Muscle layer of colon (tissue), 2 donors: Measurements from ENCODE around the gene LKAAEAR1.

Experiments used
- H3K27ac ChIP-seq: one replicate; pipeline ENCODE4 v1.7.0; 2013; ENCODE audit warnings: low read depth, mild to moderate bottlenecking, low read length, moderate library complexity
- H3K27me3 ChIP-seq, 2 donors: one replicate each; pipeline ENCODE4 v1.7.0; 2013; ENCODE audit warnings: low read length in 2 of 2, mild to moderate bottlenecking in 2 of 2; ENCODE audit not compliant: insufficient read depth in 2 of 2, control insufficient read depth in 1 of 2
- H3K36me3 ChIP-seq: one replicate; pipeline ENCODE4 v1.7.0; 2013; ENCODE audit warnings: mild to moderate bottlenecking, low read length; ENCODE audit not compliant: insufficient read depth
- H3K4me1 ChIP-seq: one replicate; pipeline ENCODE4 v1.7.0; 2013; ENCODE audit warnings: mild to moderate bottlenecking, low read length; ENCODE audit not compliant: insufficient read depth
- H3K4me3 ChIP-seq, 2 donors: one replicate each; pipeline ENCODE4 v1.7.0; 2013; ENCODE audit warnings: low read length in 2 of 2, low read depth in 1 of 2, mild to moderate bottlenecking in 1 of 2, moderate library complexity in 1 of 2
- H3K9ac ChIP-seq: one replicate; pipeline ENCODE4 v1.7.0; 2013; ENCODE audit warnings: low read length
- H3K9me3 ChIP-seq: one replicate; pipeline ENCODE4 v1.7.0; 2013; ENCODE audit warnings: mild to moderate bottlenecking, low read length
- donor health status: abdominal sarcoma.
- donor health status: Adenocarcinoma of cecum.

LKAAEAR1 gene

DNA sequence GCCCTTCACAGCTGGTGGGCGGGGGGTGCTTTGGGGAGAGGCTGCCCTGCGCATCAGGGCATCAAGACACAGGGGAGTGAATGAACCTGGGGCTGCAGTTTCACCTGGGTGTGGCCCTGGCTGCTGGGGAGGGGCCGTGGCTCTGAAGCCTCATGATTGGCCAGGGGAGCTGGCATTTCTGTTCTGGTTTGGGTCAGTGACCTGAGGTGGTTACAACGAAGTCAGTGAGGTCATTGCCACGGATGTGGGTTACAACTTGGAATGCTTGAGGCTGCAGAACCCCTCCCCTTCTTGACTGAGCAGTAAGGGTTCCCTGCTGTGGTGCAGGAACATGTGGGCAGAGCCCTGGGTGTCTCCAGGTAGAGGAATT lies 18.2 kb downstream of the LKAAEAR1 start:
- Histone ChIP-seq H3K27me3 (no peaks in the 10 kb centered on the region), H3K4me1 (peaks cover 18% of the 10 kb centered on the region), H3K9me3 (no peaks in the 10 kb centered on the region), H3K36me3 (peaks cover 5% of the 10 kb centered on the region), H3K4me3 (no peak overlapping the region), H3K9ac (no peak overlapping the region), H3K27ac (no peak overlapping the region)

DNA sequence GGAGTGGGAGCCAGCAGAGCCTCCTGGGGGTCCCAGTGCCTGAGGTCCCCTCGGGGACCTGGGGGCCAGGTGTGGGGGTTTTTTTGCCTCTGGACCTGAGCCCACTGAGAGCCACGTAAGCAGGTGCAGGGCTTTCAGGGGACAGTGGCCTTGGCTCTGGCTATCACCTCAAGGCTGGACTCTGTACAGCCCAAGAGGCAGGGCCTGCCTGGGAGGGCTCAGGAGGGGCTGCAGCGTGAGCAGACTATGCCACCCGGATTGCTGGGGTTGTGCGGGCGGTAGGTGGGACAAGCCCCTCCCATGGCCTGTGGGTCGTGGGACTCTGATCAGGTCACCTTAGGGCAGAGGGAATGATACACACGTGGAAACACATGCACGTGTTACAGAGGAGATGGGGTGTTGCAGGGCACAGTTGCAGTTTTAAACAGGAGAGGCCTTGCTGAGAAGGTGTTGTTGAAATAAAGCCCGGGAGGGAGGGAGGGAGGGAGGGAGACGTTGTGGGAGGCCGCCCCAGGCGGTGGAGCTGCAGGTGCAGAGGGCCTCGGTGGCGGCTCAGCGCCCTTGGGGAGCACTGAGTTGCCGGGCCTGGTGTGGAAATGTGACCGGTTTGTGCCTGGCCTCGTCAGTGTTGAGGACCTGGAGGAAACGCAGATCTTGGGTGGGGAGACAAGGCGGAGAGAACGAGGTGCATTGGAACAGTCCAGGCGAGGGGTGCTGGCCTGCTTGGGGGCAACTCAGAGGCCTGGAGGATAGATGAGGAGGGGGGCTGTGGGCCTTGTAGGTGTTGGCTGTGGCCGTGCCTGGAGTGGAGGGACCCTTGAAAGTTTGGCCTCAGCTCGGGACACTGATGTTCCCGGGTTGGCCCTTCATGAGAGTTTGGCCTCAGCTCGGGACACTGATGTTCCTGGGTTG lies 18.9 kb downstream of the LKAAEAR1 start:
- Histone ChIP-seq H3K4me3 (no peak overlapping the region), H3K9ac (no peak overlapping the region), H3K27me3 (no peaks in the 10 kb centered on the region), H3K4me1 (peaks cover 18% of the 10 kb centered on the region), H3K9me3 (no peaks in the 10 kb centered on the region), H3K36me3 (peaks cover 4% of the 10 kb centered on the region), H3K27ac (no peak overlapping the region)

DNA sequence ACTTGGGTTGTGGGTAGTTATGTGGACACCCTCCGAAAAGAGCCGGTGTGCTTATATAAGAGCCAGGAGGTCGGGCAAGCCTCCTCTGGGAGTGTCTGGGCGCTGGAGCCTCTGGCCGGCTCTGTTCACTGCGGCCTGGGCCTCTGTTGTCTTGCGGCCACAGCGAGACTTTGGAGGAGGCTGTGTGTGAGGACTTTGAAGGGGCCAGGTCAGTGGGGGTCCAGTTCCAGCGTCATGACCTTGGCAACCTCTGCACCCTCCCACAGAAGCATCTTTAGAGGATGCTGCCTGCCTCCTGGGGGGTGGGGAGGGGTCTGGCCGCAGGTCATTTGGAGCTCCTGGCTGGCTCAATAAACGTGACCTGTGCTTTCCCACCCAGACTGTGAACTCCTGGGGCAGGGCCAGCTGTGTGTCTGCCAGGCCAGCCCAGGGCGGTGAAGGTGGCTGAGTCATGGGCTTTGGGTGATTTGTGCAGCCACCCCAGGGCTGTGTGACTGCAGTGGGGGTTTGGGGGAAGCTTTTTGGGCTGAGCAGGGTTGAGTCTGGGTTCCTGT lies 20.0 kb downstream of the LKAAEAR1 start:
- Histone ChIP-seq H3K9ac (peak overlapping the region; percentile 41), H3K36me3 (no peaks in the 10 kb centered on the region), H3K4me3 (peak overlapping the region in 1 of 2 donors; percentile 78), H3K9me3 (no peaks in the 10 kb centered on the region), H3K27ac (peak overlapping the region; percentile 84), H3K27me3 (no peaks in the 10 kb centered on the region), H3K4me1 (peaks cover 18% of the 10 kb centered on the region)

DNA sequence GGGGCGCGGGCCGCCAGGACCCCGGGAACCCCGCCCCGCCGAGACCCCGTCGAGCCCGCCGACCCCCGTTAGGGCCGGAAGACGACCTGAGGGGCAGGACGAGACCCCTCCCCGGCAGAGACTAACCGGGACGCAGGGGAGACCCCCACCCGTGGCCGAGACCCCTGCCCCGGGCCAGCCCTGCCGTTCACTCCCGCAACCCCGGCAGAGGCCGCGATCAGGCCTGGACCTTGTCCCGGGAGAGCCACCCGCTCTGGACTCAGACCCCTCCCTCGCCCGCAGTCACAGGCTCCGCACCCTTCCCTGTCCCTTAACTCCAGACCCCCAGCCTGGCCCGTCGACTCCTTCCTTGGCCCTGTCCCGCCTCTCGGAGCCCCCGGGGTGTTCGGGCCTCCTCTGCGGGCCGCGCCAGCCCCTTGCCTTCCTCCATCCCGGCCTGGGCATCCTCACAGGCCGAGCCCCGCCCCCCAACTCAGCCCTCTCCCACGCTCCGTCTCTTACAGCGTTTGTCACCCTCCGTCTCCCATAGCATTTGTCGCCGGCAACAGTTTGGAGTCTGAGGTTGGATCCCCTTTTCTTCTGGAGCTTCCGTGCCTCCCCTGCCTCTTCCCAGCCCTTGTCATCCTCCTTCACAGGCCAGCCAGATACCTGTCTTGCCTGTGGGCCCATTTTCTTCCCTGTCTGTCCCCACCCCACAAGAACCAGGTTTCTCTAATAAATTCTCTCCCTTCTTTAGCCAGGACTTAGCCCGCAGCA lies 20.6 kb downstream of the LKAAEAR1 start:
- H3K9me3 ChIP-seq: no peaks in the 10 kb centered on the region
- no peaks in the 10 kb centered on the region for H3K27me3 ChIP-seq
- peak overlapping the region; percentile 84 for H3K27ac ChIP-seq
- peak overlapping the region; percentile 41 for H3K9ac ChIP-seq
- H3K4me1 ChIP-seq: peaks cover 18% of the 10 kb centered on the region
- H3K36me3 ChIP-seq: no peaks in the 10 kb centered on the region
- peak overlapping the region; percentile 48 to 78 for H3K4me3 ChIP-seq

DNA sequence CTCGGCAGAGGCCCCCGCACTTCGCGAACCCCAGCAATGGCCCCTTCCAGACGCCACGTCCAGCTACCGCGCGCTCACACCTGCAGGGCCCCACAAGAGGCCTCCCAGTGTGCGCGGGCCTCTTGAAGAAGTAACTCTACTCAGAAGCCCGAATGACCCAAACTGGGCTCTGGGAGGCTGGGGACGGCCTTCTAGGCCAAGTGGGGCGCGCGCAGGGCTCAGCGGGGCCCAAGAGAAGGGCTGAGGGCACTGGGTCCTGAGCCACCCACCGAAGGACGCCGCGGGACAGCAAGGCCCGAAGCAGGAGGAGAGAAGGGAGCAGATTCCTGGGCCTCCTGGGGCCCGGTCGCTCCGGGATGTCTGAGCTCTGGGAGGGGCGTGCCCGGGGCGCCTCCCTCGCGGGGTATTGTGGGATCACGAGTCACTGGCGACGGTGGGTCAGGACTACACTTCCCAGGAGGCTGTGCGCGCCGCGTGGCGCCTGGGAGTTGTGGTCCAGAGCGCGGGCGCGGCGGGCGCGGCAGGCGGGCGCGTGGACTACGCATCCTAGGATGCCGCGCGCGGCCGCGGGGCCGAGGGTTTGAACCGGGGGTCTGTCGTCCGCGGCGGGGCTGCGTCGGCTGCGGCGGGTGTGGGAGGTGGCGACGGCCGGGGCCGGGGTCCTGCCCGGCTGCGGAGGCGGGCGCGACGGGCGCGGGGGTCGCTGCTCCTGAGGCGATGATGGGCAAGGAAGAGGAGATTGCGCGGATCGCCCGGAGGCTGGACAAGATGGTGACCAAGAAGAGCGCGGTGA lies 21.4 kb downstream of the LKAAEAR1 start, which contains the start of gene TCEA2:
TSS of gene TCEA2 (plus strand) at position 603 of the 793 bp plus-strand sequence. CDS start at position 718, 115 bp downstream.
- H3K4me1 ChIP-seq: peaks cover 18% of the 10 kb centered on the region
- peak within 1 kb of the TSS; percentile 41 for H3K9ac ChIP-seq
- H3K27me3 ChIP-seq: peaks cover 0 to 5% of the 10 kb centered on the region in 2 donors
- H3K4me3 ChIP-seq: peak within 1 kb of the TSS; percentile 48 to 78
- H3K9me3 ChIP-seq: no peaks in the 10 kb centered on the region
- peak within 1 kb of the TSS; percentile 84 for H3K27ac ChIP-seq
- H3K36me3 ChIP-seq: no peaks in the 10 kb centered on the region

DNA sequence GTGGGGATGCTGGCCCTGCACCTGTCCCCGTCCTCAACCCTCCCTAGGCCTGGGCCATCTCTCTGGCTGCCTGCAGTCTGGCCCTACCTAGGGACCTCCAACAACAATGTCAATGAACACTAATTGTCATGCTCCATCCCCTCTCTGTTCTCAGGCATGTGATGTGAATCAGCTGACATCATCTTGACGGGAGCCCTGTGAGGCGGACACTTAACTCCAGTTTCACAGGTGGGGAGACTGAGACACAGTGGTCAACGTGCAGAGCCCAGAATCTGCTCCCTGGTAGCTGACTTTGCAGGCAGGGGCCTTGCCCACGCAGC lies 22.0 kb downstream of the LKAAEAR1 start:
- H3K4me1 ChIP-seq: peaks cover 18% of the 10 kb centered on the region

DNA sequence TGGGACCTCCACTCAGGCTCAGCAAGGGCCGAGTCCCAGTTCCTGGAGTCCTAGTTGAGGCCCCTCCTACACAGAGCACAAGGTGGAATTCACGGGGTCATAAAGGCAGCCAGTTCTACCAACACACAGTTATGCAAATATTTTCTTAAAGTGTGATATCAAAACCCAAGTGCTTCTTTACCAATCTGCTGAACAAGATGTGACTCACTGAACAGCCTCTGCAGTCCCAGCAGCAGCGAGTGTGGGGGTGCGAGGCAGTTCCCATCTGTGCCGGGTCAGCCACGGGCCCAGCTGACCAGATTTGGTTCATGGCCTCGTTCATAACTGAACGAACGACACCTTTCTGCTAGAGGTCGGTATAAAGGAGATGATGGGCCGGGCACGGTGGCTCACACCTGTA lies 25.7 kb downstream of the LKAAEAR1 start:
- H3K4me1 ChIP-seq: peaks cover 9% of the 10 kb centered on the region
- no peak overlapping the region for H3K27ac ChIP-seq
- H3K9me3 ChIP-seq: no peaks in the 10 kb centered on the region

More for the DNA sequence above, 22.0 kb downstream of the LKAAEAR1 start:
- peak overlapping the region; percentile 34 for H3K9ac ChIP-seq
- H3K27me3 ChIP-seq: peaks cover 0 to 8% of the 10 kb centered on the region in 2 donors
- H3K27ac ChIP-seq: peak overlapping the region; percentile 84
- no peaks in the 10 kb centered on the region for H3K9me3 ChIP-seq
- H3K4me3 ChIP-seq: peak overlapping the region; percentile 48 to 78
- H3K36me3 ChIP-seq: no peaks in the 10 kb centered on the region

DNA sequence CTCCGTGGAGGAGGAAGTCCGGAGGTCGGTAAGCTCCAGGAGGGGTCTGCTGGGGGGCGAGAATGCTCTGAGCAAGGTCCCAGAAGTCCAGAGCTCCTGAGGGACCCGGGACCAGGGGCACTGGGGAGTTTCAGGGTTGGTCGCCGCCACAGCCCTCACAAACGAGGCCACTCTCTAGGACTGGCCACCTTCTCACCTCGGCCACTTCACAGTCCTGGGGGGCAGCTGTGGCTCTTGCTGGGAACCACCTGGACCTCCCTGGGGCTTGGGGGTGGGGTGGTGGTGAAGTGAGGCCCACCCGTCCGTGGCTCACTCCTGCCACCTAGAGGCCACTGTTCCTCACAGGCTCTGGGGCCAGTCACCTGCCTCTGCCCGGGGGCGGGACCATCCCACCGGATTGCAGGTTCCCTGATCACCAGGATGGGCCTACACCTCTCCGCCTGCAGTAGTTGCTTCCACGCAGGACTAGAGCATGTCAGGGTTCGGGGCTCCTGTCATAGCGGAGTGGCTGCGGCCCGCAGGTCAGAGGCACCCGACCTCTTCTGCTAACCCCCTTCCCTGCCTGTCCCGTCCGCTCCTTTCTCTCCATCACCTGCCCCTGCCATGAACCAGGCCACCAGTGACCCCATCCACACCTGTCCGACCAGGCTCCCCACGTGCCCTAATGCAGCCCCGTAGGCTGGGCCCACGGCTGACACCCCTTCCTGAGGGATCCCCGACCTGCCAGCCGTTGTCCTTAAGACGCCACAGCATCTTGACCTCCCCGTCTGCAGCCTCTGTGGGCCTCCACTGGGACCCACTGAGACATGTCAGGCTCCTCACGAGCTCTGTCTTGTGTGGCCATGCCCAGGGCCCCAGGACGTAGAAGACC lies 26.3 kb downstream of the LKAAEAR1 start:
- Histone ChIP-seq H3K36me3 (no peaks in the 10 kb centered on the region), H3K27me3 (peaks cover 0 to 41% of the 10 kb centered on the region in 2 donors), H3K27ac (no peak overlapping the region), H3K4me3 (no peak overlapping the region), H3K9me3 (no peaks in the 10 kb centered on the region), H3K9ac (no peak overlapping the region), H3K4me1 (peaks cover 9% of the 10 kb centered on the region)

More for the DNA sequence above, 25.7 kb downstream of the LKAAEAR1 start:
- no peak overlapping the region for H3K9ac ChIP-seq
- H3K27me3 ChIP-seq: peaks cover 0 to 35% of the 10 kb centered on the region in 2 donors
- H3K4me3 ChIP-seq: no peak overlapping the region
- no peaks in the 10 kb centered on the region for H3K36me3 ChIP-seq

DNA sequence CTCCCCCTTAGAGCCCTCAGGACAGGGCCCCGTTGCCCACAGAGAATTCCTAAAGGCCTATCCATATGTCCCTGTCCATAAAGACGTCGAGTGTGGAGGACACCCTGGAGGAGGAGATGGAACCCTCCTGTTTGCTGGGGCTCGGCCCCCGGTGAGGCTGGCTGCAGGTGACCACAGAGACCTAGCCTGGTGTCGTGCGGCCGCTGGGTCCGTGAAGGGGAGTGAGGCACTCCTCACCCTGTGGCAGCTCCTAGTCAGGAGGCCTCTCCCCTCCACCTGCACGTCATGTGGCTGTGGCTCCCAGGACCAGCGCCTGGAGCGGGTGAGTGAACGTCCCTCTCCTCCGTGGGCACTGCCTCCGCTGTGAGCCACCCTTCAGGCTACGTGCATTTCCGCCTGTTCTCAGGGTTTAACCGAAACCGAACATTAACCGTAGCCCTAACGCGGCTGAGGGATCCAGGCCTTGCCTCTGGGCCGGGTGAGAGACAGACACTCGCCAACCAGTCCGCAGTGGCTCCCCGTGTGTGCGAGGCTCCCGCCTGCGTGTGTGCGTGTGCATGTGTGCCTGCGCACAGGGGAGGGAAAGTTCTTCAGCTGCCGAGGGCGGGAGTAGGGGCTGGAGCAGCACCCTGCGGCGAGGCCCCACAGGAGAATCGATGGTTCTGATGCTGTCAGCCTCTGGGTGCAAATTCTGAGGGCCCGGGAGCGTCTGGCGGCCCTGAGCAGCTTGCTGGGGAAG lies 27.1 kb downstream of the LKAAEAR1 start:
- H3K27me3 ChIP-seq: peaks cover 0 to 48% of the 10 kb centered on the region in 2 donors
- no peaks in the 10 kb centered on the region for H3K36me3 ChIP-seq
- no peak overlapping the region for H3K27ac ChIP-seq
- H3K4me3 ChIP-seq: no peak overlapping the region
- H3K4me1 ChIP-seq: peaks cover 2% of the 10 kb centered on the region
- no peak overlapping the region for H3K9ac ChIP-seq
- H3K9me3 ChIP-seq: no peaks in the 10 kb centered on the region

DNA sequence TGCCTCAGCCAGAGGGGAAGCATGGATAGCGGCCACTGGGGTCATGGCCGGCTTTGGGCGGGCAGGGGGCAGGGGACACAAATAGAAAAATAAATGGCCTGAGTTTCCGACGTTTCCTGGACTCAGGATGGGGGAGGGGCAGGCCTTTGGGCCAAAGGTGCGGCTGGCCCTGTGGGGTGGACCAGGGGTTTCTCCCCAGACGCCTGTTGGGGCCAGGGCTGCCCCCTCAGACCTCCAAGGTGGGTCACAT lies 27.6 kb downstream of the LKAAEAR1 start:
- H3K9ac ChIP-seq: no peak overlapping the region
- H3K9me3 ChIP-seq: no peaks in the 10 kb centered on the region
- H3K36me3 ChIP-seq: no peaks in the 10 kb centered on the region
- no peak overlapping the region for H3K27ac ChIP-seq
- H3K4me3 ChIP-seq: no peak overlapping the region
- H3K27me3 ChIP-seq: peaks cover 0 to 50% of the 10 kb centered on the region in 2 donors
- no peaks in the 10 kb centered on the region for H3K4me1 ChIP-seq
